GM12874 (cell line): ENCODE results near the gene CBFA2T3.

Source experiments
- TF ChIP-seq, protein P1 (sequence below): IDR thresholded peaks from 2 replicates; pipeline ENCODE4 v1.5.1; 2011; ENCODE audit warnings: low read depth, mild to moderate bottlenecking, control low read depth, low read length, moderate library complexity; ENCODE audit not compliant: insufficient read depth

The CBFA2T3 gene

DNA sequence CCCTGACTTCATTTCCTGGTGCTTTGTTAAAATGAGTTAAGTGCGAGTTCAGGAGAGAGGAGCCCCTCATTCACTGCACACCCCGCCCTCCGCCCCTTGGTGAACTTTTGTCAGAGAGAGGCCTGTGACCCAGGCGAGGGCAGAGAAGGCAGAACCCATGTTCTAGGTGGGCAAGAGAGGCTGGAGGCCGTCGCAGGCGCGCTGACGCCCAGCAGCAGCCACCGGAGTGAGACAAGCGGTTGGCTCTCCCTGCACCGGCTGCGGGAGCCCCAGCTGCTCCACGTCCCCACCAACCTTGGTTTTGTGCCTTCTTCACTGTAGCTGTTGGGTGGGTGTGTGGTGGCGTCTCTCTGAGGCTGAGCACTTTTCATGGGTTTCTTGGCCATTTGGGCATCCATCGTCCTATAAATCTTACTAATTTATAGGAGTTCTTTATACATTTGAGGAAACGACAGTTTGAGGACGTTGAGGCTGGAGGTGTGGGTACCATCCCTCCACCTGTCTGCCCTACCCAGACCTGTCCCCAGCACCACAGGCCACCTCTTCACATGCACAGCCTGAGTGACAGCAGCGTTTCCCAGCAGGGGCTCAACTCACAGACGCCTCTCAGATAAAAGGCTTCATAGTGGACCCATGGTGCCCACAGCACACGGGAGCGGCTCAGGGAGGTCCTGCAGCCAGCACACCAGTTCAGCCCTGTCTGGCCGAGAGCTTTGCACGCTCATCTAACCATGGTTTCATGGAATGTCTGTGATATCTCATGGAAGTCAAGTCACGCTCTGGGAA lies 45.2 kb upstream of the CBFA2T3 start:
- TF ChIP-seq, protein P1, sequence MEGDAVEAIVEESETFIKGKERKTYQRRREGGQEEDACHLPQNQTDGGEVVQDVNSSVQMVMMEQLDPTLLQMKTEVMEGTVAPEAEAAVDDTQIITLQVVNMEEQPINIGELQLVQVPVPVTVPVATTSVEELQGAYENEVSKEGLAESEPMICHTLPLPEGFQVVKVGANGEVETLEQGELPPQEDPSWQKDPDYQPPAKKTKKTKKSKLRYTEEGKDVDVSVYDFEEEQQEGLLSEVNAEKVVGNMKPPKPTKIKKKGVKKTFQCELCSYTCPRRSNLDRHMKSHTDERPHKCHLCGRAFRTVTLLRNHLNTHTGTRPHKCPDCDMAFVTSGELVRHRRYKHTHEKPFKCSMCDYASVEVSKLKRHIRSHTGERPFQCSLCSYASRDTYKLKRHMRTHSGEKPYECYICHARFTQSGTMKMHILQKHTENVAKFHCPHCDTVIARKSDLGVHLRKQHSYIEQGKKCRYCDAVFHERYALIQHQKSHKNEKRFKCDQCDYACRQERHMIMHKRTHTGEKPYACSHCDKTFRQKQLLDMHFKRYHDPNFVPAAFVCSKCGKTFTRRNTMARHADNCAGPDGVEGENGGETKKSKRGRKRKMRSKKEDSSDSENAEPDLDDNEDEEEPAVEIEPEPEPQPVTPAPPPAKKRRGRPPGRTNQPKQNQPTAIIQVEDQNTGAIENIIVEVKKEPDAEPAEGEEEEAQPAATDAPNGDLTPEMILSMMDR = no peak

DNA sequence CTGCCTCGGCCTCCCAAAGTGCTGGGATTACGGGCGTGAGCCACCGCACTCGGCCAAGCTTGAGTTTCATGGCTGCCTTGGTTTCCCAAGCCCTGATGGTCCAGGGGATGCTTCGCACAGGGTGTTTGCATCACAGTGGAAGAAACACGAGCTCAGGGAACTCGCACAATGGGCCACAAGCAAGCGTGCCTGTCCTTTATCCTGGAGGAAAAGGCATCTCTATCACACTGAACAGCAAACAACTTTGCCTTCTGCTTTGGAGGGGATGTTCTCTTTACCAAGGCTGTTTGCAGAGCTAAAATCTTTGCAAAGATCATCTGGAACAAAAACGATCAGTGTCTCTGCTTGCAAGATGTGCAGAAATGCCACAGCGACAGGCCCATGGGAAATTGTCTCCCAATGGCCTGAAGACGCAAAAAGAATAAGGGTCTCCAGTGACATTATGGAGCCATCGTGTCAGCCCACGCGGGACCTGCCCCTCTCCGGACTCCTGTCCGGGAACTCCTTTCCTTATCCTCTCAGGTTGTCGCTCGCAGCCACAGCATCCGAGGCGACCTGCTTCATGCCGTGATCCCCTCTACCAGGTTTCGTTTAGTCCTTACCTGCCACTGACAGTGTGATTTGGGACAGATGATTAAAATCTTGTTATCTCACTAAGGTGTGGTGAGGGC lies 44.1 kb upstream of the CBFA2T3 start:
- TF ChIP-seq, protein P1 = no peak

DNA sequence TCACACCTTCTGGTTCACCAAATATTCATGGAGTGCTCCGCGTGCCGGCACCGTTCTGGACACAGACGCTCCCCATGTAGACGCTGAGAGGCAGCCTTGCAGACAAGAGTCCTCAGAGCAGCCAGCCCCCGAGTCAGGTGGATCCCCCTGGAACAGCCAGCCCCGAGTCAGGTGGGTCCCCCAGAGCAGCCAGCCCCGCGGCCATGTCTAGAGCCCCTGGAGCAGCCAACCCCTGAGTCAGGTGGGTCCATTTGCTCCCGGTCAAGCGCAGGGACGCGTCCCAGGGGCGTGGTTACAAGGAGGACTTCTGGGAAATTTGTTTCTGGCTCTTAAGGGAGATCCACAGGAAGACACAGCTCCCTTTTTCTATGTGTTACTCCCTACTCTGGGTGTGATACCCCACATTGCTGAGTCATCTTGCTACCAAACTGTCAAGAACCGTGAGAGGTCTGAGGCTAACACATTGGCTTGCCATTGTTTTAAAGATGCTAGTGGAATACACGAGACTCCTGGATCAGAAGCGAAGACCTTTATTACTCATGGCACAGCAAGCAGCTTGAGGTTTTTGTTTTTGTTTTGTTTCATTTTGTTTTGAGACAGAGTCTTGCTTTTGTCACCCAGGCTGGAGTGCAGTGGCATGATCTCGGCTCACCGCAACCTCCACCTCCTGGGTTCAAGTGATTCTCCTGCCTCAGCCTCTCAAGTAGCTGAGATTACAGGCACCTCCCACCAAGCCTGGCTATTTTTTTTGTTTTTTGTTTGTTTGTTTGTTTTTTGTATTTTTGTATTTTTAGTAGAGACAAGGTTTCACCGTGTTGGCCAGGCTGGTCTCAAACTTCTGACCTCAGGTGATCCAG lies 43.3 kb upstream of the CBFA2T3 start:
- TF ChIP-seq, protein P1 = no peak

DNA sequence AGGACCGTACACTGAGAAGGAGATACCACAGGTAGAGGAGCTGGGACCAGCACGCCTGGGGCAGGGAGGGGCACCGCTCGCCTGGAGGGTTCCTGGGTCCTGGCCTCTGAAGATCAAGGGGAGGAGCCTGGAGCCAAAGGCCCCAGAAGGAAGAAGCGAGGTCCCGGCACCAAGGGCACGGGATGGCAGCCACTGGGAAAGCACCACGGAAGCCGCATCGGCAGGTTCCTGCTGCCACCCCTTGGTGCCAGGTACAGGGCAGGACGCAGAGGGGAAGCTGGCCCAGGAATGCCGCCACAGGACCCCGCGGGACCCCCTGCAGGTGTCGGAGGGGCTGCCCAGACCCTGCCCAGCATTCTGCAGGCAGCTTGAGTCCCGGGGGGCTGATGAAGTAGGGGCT lies 42.5 kb upstream of the CBFA2T3 start:
- TF ChIP-seq, protein P1 = no peak

DNA sequence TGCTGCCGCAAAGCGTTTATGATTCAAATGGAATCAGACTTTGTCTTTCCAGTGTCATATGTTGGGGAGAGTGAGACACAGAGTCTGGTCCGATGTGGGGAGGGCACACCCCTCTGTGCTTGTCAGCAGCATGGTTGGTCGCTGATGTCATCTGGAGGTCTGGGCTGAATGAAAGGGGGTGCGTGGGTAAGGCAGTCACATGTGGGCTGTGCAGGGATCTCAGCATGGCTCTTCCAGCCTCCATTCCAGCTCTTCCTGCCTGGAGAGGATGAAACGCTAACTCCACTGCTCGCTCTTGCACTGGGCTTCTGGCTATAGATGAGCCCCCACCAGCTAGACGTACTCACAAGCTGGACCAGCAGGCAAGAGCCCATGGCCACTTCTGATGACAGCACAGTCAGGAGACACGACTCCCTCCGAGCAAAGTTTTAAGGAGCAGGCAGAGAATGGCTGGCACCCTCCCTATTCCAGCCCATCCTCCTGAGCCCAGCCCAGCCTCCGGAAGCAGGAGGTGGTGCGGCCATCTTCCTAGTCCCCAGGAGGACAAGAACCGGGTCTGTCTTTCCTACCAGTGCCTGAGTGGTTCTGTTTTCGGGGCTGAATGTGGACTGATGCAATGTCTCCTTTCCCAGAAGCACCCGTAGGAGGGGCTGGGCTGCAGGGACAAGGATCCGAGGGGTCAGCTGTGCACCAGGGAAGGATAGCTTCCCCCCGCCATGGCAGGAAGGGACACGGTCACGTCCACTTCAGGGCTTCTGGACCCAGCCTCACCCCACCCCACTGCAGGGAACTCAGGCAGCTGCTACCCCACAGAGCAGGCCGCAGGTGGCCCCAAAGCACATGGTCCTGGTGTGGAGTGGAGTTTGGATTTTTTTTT lies 41.5 kb upstream of the CBFA2T3 start:
- TF ChIP-seq, protein P1 = no peak

DNA sequence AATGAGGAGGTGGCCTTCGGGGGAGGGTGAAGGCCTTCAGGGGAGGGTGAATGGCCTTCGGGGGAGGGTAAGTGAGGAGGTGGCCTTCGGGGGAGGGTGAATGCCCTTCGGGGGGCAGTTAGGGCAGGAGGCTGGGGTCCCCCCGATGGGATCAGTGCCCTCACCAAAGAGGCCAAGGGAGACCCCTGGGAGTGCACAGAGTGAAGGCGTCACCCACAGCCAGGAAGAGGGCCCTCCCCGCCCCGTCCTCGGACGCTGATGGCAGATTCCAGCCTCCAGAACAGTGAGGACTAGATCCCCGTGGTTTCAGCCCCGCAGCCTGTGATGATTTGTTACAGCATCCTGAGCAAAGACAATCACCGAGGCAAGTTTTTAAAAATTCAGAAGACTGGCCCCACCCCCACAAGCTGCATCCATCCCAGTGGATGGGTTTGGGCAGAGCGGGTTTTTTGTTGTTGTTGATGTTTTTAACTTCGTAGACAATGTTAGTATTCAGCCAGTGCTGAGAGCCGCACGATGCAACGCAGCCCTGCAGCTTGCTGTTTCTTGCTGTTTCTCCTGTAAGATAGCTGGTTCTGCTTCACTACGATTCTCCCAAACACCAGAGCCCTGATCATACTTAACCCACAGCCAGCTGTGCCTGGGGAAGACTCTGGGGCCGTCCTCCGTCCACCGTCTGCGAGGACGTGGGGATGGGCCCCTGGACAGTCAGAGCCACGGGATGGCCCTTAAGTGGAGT lies 40.7 kb upstream of the CBFA2T3 start:
- TF ChIP-seq, protein P1 = no peak
